Panc1 (cell line): ENCODE results near the gene SNIP1.

Experiments
- CTCF ChIP-seq: fragments of 450-650 bp; IDR thresholded peaks from 2 replicates; pipeline ENCODE4 v1.5.1; 2017; ENCODE audit warnings: mild to moderate bottlenecking
- POLR2AphosphoS5 ChIP-seq: IDR thresholded peaks from 2 replicates; pipeline ENCODE4 v1.6.1; 2012; ENCODE audit warnings: mild to moderate bottlenecking, low read depth, low read length, moderate library complexity
- SIN3A ChIP-seq: IDR thresholded peaks from 2 replicates; pipeline ENCODE4 v1.6.1; 2012; ENCODE audit warnings: low read depth, mild to moderate bottlenecking, low read length, moderate library complexity, borderline replicate concordance; ENCODE audit not compliant: insufficient read depth
- TCF7L2 ChIP-seq: IDR thresholded peaks from 2 replicates; pipeline ENCODE4 v1.6.1; 2011; ENCODE audit warnings: mild to moderate bottlenecking, low read depth, low read length, inconsistent platforms
- TF ChIP-seq, protein P1 (sequence below), 2 experiments: IDR thresholded peaks; 2 replicates each; pipeline ENCODE4 v1.6.1; 2011 to 2012; ENCODE audit warnings: low read depth in 2 of 2, control low read depth in 1 of 2, low read length in 1 of 2, mild to moderate bottlenecking in 1 of 2, moderate library complexity in 1 of 2; ENCODE audit not compliant: insufficient read depth in 1 of 2

- no peak for TF ChIP-seq CTCF
- no peak for TF ChIP-seq POLR2AphosphoS5
- TF ChIP-seq, protein P1, sequence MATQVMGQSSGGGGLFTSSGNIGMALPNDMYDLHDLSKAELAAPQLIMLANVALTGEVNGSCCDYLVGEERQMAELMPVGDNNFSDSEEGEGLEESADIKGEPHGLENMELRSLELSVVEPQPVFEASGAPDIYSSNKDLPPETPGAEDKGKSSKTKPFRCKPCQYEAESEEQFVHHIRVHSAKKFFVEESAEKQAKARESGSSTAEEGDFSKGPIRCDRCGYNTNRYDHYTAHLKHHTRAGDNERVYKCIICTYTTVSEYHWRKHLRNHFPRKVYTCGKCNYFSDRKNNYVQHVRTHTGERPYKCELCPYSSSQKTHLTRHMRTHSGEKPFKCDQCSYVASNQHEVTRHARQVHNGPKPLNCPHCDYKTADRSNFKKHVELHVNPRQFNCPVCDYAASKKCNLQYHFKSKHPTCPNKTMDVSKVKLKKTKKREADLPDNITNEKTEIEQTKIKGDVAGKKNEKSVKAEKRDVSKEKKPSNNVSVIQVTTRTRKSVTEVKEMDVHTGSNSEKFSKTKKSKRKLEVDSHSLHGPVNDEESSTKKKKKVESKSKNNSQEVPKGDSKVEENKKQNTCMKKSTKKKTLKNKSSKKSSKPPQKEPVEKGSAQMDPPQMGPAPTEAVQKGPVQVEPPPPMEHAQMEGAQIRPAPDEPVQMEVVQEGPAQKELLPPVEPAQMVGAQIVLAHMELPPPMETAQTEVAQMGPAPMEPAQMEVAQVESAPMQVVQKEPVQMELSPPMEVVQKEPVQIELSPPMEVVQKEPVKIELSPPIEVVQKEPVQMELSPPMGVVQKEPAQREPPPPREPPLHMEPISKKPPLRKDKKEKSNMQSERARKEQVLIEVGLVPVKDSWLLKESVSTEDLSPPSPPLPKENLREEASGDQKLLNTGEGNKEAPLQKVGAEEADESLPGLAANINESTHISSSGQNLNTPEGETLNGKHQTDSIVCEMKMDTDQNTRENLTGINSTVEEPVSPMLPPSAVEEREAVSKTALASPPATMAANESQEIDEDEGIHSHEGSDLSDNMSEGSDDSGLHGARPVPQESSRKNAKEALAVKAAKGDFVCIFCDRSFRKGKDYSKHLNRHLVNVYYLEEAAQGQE (IDR thresholded peaks at IDR 0.05; ENCODE audit: insufficient read depth in 1 of 2, low read depth in 2 of 2, low read length in 1 of 2) = no peak
- no peak for TF ChIP-seq SIN3A
- TF ChIP-seq TCF7L2 = no peak
These were observed 36.5 kb downstream of the SNIP1 start for GRCh38 chr1:37517569-37517968.
